C4-2B (cell line): ENCODE measurements around the gene NLRP5.

Experiments
- CTCF ChIP-seq: fragments of 450-650 bp; conservative IDR thresholded peaks from 2 replicates; pipeline ENCODE4 v1.5.1; 2017; ENCODE audit warnings: mild to moderate bottlenecking
- ZFX ChIP-seq: fragments of 450-650 bp; IDR thresholded peaks from 2 replicates; pipeline ENCODE4 v1.6.1; 2017

GRCh38 chr19:56104423-56104822 is 117.8 kb downstream of the NLRP5 start:
- TF ChIP-seq CTCF (no peak), ZFX (no peak)
